ENCODE measurements around the gene SLC4A2.

The SLC4A2 gene

GRCh38 chr7:151031011-151031410 is 28.4 kb upstream of the SLC4A2 start:
- no peaks in the 10 kb centered on the region for H3K9me3 ChIP-seq
- H3K27me3 ChIP-seq: no peaks in the 10 kb centered on the region
- no peak for DNase-seq
- H3K36me3 ChIP-seq: peaks cover 12 to 42% (median 24%) of the 10 kb centered on the region in 3 donors
- H3K4me1 ChIP-seq: peaks cover 0 to 12% (median 4%) of the 10 kb centered on the region in 4 donors
- intact Hi-C loops (cut with DNase I; ENCODE audit: low total_unique reads): no loop called here
- TF ChIP-seq CTCF (IDR thresholded peaks at IDR 0.05): no peak
- no peak overlapping the region for H3K27ac ChIP-seq
- H3K4me3 ChIP-seq: no peak overlapping the region

- peaks cover 12 to 58% (median 36%) of the 10 kb centered on the region in 3 donors for H3K36me3 ChIP-seq
- intact Hi-C loops (cut with DNase I; ENCODE audit: low total_unique reads): no loop called here
- no peak for TF ChIP-seq CTCF (IDR thresholded peaks at IDR 0.05)
Observed at GRCh38 chr7:151032936-151033863, 26.2 kb upstream of the SLC4A2 start.

GRCh38 chr7:151033864-151034249 is 25.5 kb upstream of the SLC4A2 start:
- no peak for DNase-seq
- Histone ChIP-seq H3K4me1 (peaks cover 0 to 16% (median 7%) of the 10 kb centered on the region in 4 donors), H3K27ac (no peak overlapping the region), H3K36me3 (peaks cover 12 to 58% (median 36%) of the 10 kb centered on the region in 3 donors), H3K9me3 (no peaks in the 10 kb centered on the region), H3K27me3 (no peaks in the 10 kb centered on the region), H3K4me3 (no peak overlapping the region)
- intact Hi-C loops (cut with DNase I; ENCODE audit: low total_unique reads): no loop called here
- TF ChIP-seq CTCF (IDR thresholded peaks at IDR 0.05): no peak

More at GRCh38 chr7:151032936-151033863, 26.2 kb upstream of the SLC4A2 start:
- DNase-seq: no peak
- Histone ChIP-seq H3K4me1 (peaks cover 0 to 12% (median 2%) of the 10 kb centered on the region in 4 donors), H3K4me3 (no peak overlapping the region), H3K27me3 (no peaks in the 10 kb centered on the region), H3K9me3 (no peaks in the 10 kb centered on the region), H3K27ac (no peak overlapping the region)

- Histone ChIP-seq H3K4me1 (peaks cover 0 to 16% (median 9%) of the 10 kb centered on the region in 4 donors), H3K9me3 (no peaks in the 10 kb centered on the region), H3K27ac (no peak overlapping the region), H3K4me3 (no peak overlapping the region), H3K36me3 (peaks cover 12 to 58% (median 36%) of the 10 kb centered on the region in 3 donors), H3K27me3 (no peaks in the 10 kb centered on the region)
- no peak for TF ChIP-seq CTCF (IDR thresholded peaks at IDR 0.05)
- intact Hi-C loops (cut with DNase I; ENCODE audit: low total_unique reads): loop anchor here (5.0 kb wide), 1 partner anchor 78 kb away; no protein-coding TSS in a partner anchor
- no peak for DNase-seq
Observed at GRCh38 chr7:151034312-151035025, 24.9 kb upstream of the SLC4A2 start.

GRCh38 chr7:151035026-151035717 is 24.2 kb upstream of the SLC4A2 start:
- Histone ChIP-seq H3K27me3 (no peaks in the 10 kb centered on the region), H3K36me3 (peaks cover 12 to 58% (median 36%) of the 10 kb centered on the region in 3 donors), H3K9me3 (no peaks in the 10 kb centered on the region), H3K4me3 (no peak overlapping the region), H3K4me1 (peaks cover 0 to 14% (median 11%) of the 10 kb centered on the region in 4 donors), H3K27ac (no peak overlapping the region)
- DNase-seq: no peak
- intact Hi-C loops (cut with DNase I; ENCODE audit: low total_unique reads): loop anchor here (5.0 kb wide), 1 partner anchor 77 kb away; no protein-coding TSS in a partner anchor
- no peak for TF ChIP-seq CTCF (IDR thresholded peaks at IDR 0.05)

Data from tibial artery (tissue), 4 donors.